Measurements from ENCODE around the gene TM4SF1. TPM values are rescaled to one million over a fixed set of nuclear protein-coding genes. Genes with fewer than 3 reads are reported as not detected.

TM4SF1 gene
- total and polyA plus RNA-seq, 9 of the 15 experiments (the other 6 are each of a cell fraction or from before 2014, with no cell fraction given), result 0.06 to 0.44 (median 0.08) TPM; not detected in 4

- Histone ChIP-seq H3K4me3 (no peak overlapping the region), H3K36me3 (ENCODE audit: control insufficient read depth, insufficient read depth, low read length) (no peaks in the 10 kb centered on the region), H3K79me2 (ENCODE audit: control insufficient read depth, insufficient read depth, low read length) (no peaks in the 10 kb centered on the region), H2AFZ (ENCODE audit: low read depth, low read length) (no peak overlapping the region), H3K4me2 (ENCODE audit: insufficient read depth, low read length) (no peak overlapping the region), H3K4me1 (replicated peaks in 1 of 2; ENCODE audit: control insufficient read depth in 2 of 2, insufficient read depth in 2 of 2, low read length in 2 of 2) (no peaks in the 10 kb centered on the region), H3K27ac (ENCODE audit: extremely low read depth, low read depth, low read length) (no peak overlapping the region), H3K9me1 (ENCODE audit: control insufficient read depth, insufficient read depth, low read length) (no peaks in the 10 kb centered on the region), H4K20me1 (replicated peaks; ENCODE audit: control insufficient read depth, insufficient read depth, low read length) (no peaks in the 10 kb centered on the region), H3K9ac (ENCODE audit: insufficient read depth in 1 of 2, low read depth in 2 of 2, low read length in 2 of 2) (no peak overlapping the region), H3K27me3 (ENCODE audit: control insufficient read depth in 2 of 2, insufficient read depth in 2 of 2, low read length in 2 of 2) (peaks cover 0 to 2% of the 10 kb centered on the region in 2 experiments; a peak in 1 of 5 replicates), H3K9me3 (replicated peaks; ENCODE audit: control insufficient read depth, insufficient read depth, low read depth, low read length) (no peaks in the 10 kb centered on the region)
- TF ChIP-seq, protein P1, sequence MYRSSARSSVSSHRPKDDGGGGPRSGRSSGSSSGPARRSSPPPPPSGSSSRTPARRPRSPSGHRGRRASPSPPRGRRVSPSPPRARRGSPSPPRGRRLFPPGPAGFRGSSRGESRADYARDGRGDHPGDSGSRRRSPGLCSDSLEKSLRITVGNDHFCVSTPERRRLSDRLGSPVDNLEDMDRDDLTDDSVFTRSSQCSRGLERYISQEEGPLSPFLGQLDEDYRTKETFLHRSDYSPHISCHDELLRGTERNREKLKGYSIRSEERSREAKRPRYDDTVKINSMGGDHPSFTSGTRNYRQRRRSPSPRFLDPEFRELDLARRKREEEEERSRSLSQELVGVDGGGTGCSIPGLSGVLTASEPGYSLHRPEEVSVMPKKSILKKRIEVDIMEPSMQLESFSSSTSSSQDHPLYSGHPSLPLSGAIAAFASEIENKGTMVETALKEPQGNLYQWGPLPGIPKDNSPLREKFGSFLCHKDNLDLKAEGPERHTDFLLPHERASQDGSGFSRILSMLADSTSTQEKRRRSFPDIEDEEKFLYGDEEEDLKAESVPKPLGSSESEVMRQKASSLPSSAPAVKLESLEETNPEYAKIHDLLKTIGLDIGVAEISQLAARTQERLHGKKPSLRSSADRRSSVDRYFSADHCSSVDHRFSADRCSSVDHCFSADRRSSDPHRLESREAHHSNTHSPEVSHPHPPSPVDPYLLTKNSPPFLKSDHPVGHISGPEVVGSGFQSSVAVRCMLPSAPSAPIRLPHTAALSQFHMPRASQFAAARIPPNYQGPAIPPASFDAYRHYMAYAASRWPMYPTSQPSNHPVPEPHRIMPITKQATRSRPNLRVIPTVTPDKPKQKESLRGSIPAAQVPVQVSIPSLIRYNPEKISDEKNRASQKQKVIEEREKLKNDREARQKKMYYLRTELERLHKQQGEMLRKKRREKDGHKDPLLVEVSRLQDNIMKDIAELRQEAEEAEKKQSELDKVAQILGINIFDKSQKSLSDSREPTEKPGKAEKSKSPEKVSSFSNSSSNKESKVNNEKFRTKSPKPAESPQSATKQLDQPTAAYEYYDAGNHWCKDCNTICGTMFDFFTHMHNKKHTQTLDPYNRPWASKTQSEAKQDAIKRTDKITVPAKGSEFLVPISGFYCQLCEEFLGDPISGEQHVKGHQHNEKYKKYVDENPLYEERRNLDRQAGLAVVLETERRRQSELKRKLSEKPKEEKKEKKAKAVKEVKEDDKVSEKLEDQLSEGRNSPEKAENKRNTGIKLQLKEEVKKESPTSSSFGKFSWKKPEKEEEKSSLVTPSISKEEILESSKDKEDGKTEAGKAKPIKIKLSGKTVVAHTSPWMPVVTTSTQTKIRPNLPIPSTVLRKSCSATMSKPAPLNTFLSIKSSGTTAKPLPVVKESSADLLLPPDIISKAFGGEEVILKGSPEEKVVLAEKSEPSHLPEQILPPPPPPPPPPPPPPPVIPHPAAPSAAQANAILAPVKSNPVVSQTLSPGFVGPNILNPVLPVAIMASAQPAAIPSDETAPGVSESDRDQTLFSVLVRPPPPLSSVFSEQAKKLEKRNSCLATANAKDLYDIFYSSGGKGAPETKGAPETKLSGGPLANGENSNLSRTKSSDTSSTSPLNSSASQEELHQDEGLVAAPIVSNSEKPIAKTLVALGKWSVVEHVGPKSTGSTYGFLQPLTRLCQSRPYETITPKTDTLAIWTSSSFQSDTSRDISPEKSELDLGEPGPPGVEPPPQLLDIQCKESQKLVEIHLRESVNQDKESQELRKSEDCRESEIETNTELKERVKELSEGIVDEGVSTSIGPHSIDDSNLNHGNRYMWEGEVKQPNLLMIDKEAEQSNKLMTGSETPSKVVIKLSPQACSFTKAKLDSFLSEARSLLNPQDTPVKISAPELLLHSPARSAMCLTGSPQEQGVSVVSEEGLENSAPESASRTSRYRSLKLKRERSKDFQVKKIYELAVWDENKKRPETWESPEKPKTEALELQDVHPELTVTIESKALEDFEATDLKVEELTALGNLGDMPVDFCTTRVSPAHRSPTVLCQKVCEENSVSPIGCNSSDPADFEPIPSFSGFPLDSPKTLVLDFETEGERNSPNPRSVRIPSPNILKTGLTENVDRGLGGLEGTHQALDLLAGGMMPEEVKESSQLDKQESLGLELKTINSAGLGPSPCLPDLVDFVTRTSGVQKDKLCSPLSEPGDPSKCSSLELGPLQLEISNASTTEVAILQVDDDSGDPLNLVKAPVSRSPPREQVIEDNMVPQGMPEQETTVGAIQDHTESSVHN (IDR thresholded peaks at IDR 0.05; ENCODE audit: borderline replicate concordance in 1 of 2, low read depth in 1 of 2), result no peak
- TF ChIP-seq CSDE1 (IDR thresholded peaks at IDR 0.05), result no peak
- BruUV-seq (replicated peaks), result no TSS peak
- in situ Hi-C loops (cut with MboI), result no loop called here
- ATAC-seq (no peak), FAIRE-seq (no peak), DNase-seq (ENCODE audit: extremely low read depth in 1 of 4, low spot score in 3 of 4) (no peak)
- ChIA-PET POLR2A (interaction anchor here (0.6 kb wide), 1 partner anchor 93 kb away, joined by 3 read pairs; no protein-coding TSS in a partner anchor), CTCF (ENCODE audit: low intra/inter-chr PET ratio) (no interaction called here)
- intact Hi-C loops (cut with micrococcal nuclease), result no loop called here
- WGBS (ENCODE audit: insufficient coverage, low coverage, missing lambda C conversion rate), result 0% methylated on average over 6 of the region's 6 CpGs
Observed at GRCh38 chr3:149382518-149382917, 5.1 kb upstream of the TM4SF1 start.
